HL-60 (cell line): ENCODE data around the gene COPS4.

ENCODE experiments used
- GABPA ChIP-seq: IDR thresholded peaks from 2 replicates; pipeline ENCODE4 v1.6.1; 2012; ENCODE audit warnings: low read depth
- POLR2AphosphoS5 ChIP-seq: IDR thresholded peaks from 2 replicates; pipeline ENCODE4 v1.6.1; 2012; ENCODE audit warnings: low read depth
- REST ChIP-seq: IDR thresholded peaks from 2 replicates; pipeline ENCODE4 v1.6.1; 2012; ENCODE audit warnings: low read depth; ENCODE audit not compliant: insufficient replicate concordance
- SPI1 ChIP-seq: IDR thresholded peaks from 2 replicates; pipeline ENCODE4 v1.6.1; 2012; ENCODE audit warnings: low read depth, mild to moderate bottlenecking, borderline replicate concordance
- TF ChIP-seq, protein P1 (sequence below): IDR thresholded peaks from one replicate; pipeline ENCODE4 v1.5.1; 2011; ENCODE audit warnings: low read length, control low read depth, inconsistent platforms; ENCODE audit not compliant: insufficient read depth

- TF ChIP-seq, protein P1, sequence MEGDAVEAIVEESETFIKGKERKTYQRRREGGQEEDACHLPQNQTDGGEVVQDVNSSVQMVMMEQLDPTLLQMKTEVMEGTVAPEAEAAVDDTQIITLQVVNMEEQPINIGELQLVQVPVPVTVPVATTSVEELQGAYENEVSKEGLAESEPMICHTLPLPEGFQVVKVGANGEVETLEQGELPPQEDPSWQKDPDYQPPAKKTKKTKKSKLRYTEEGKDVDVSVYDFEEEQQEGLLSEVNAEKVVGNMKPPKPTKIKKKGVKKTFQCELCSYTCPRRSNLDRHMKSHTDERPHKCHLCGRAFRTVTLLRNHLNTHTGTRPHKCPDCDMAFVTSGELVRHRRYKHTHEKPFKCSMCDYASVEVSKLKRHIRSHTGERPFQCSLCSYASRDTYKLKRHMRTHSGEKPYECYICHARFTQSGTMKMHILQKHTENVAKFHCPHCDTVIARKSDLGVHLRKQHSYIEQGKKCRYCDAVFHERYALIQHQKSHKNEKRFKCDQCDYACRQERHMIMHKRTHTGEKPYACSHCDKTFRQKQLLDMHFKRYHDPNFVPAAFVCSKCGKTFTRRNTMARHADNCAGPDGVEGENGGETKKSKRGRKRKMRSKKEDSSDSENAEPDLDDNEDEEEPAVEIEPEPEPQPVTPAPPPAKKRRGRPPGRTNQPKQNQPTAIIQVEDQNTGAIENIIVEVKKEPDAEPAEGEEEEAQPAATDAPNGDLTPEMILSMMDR: no peak
- no peak for TF ChIP-seq REST
- no peak for TF ChIP-seq GABPA
- TF ChIP-seq SPI1: no peak
- no peak for TF ChIP-seq POLR2AphosphoS5
These were observed 40.5 kb downstream of the COPS4 start for GRCh38 chr4:83075311-83076095.
